Hepatocyte (in vitro differentiated cells): ENCODE data around the gene SELENOI. TPM values are rescaled to one million over a fixed set of nuclear protein-coding genes. Genes with fewer than 3 reads are reported as not detected.

Source experiments
- DNase-seq: peaks from one replicate; pipeline ENCODE4 v3.0.0-alpha.2; 2016; ENCODE audit warnings: low spot score
- H2AFZ ChIP-seq: fragments of 200-600 bp; sonication (generic); 2 replicates; pipeline ENCODE4 v1.6.0; 2016; ENCODE audit warnings: antibody characterized with exemption, mild to moderate bottlenecking
- H3K27ac ChIP-seq: fragments of 200-600 bp; sonication (generic); 2 replicates; pipeline ENCODE4 v1.5.1; 2016; ENCODE audit warnings: mild to moderate bottlenecking
- H3K27me3 ChIP-seq: fragments of 200-600 bp; sonication (generic); 2 replicates; pipeline ENCODE4 v1.6.1; 2016
- H3K36me3 ChIP-seq: fragments of 200-600 bp; sonication (generic); replicated peaks from 2 replicates; pipeline ENCODE4 v1.5.1; 2016; ENCODE audit warnings: low read depth; ENCODE audit not compliant: insufficient read depth
- H3K4me1 ChIP-seq: fragments of 200-600 bp; sonication (generic); 2 replicates; pipeline ENCODE4 v1.5.1; 2016; ENCODE audit warnings: mild to moderate bottlenecking, moderate library complexity; ENCODE audit not compliant: insufficient read depth
- H3K4me2 ChIP-seq: fragments of 200-600 bp; sonication (generic); 2 replicates; pipeline ENCODE4 v1.6.0; 2016
- H3K4me3 ChIP-seq: fragments of 200-600 bp; sonication (generic); 2 replicates; pipeline ENCODE4 v1.5.1; 2016; ENCODE audit warnings: mild to moderate bottlenecking
- H3K79me2 ChIP-seq: fragments of 200-600 bp; sonication (generic); 2 replicates; pipeline ENCODE4 v1.6.0; 2017; ENCODE audit warnings: mild to moderate bottlenecking
- H3K9me2 ChIP-seq: fragments of 200-600 bp; sonication (generic); replicated peaks from 2 replicates; pipeline ENCODE4 v1.6.0; 2017; ENCODE audit warnings: mild to moderate bottlenecking; ENCODE audit not compliant: insufficient read depth
- H3K9me3 ChIP-seq: fragments of 200-600 bp; sonication (generic); 2 replicates; pipeline ENCODE4 v1.5.1; 2016; ENCODE audit warnings: low read depth, mild to moderate bottlenecking
- H4K20me1 ChIP-seq: fragments of 200-600 bp; sonication (generic); 2 replicates; pipeline ENCODE4 v1.6.0; 2016; ENCODE audit warnings: mild to moderate bottlenecking; ENCODE audit not compliant: insufficient read depth, poor library complexity, severe bottlenecking
- EZH2 ChIP-seq: fragments of 200-600 bp; sonication (generic); IDR thresholded peaks from 2 replicates; pipeline ENCODE4 v1.6.1; 2016; ENCODE audit warnings: antibody characterized with exemption, mild to moderate bottlenecking, borderline replicate concordance
- EZH2phosphoT487 ChIP-seq: fragments of 200-600 bp; sonication (generic); IDR thresholded peaks from one replicate; pipeline ENCODE4 v1.6.1; 2018; ENCODE audit warnings: antibody characterized with exemption, mild to moderate bottlenecking, low read depth, moderate library complexity; ENCODE audit not compliant: unreplicated experiment, severe bottlenecking
- WGBS: methylation state at CpG from one replicate; pipeline ENCODE4 v1.1.6; 2016; ENCODE audit warnings: low lambda C conversion rate; ENCODE audit errors: missing lambda C conversion rate; 5-methylcytosine and 5-hydroxymethylcytosine counted together
- polyA plus RNA-seq: library from polyadenylated mRNA; unstranded; fragments of >200 nt; fragmentation: Nextera tagmentation; extraction: Ambion mirVana; gene quantifications from 2 replicates; pipeline ENCODE4 v1.2.1, GENCODE V29; 2016
- total RNA-seq: library from RNA; depleted of rRNA; stranded (reverse); fragments of >200 nt; gene quantifications from 2 replicates; pipeline ENCODE4 v1.2.3, GENCODE V29; 2014
- TF ChIP-seq, protein P1 (sequence below): fragments of 200-600 bp; sonication (generic); IDR thresholded peaks from 2 replicates; pipeline ENCODE4 v1.5.1; 2016; ENCODE audit warnings: antibody characterized with exemption, mild to moderate bottlenecking; ENCODE audit not compliant: poor library complexity

SELENOI gene
- total and polyA plus RNA-seq, 2 experiments from 2014 or later = 6.4 to 34.4 TPM

DNA sequence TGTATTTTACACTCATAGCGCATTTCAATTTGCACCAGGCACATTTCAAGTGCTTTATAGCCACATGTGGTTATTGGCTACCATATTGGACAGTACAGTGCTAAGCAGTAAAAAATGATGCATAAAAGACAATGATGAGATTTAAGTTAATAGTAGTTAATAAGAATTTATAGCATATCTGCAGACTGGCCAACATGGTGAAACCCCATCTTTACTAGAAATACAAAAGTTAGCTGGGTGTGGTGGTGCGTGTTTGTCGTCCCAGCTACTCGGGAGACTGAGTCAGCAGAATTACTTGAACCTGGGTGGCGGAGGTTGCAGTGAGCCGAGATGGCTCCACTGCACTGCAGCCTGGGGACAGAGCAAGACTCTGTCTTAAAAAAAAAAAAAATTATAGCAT lies 65.5 kb downstream of the SELENOI start:
- Histone ChIP-seq H3K79me2 (no peaks in the 10 kb centered on the region), H3K36me3 (no peaks in the 10 kb centered on the region), H3K9me3 (no peaks in the 10 kb centered on the region), H3K27ac (no peak overlapping the region), H3K4me1 (no peaks in the 10 kb centered on the region), H3K9me2 (no peaks in the 10 kb centered on the region), H3K4me2 (peak overlapping the region; percentile 57), H3K4me3 (no peak overlapping the region), H2AFZ (no peak overlapping the region), H4K20me1 (no peaks in the 10 kb centered on the region), H3K27me3 (no peaks in the 10 kb centered on the region)
- no peak for TF ChIP-seq EZH2phosphoT487
- no peak for TF ChIP-seq EZH2
- TF ChIP-seq, protein P1, sequence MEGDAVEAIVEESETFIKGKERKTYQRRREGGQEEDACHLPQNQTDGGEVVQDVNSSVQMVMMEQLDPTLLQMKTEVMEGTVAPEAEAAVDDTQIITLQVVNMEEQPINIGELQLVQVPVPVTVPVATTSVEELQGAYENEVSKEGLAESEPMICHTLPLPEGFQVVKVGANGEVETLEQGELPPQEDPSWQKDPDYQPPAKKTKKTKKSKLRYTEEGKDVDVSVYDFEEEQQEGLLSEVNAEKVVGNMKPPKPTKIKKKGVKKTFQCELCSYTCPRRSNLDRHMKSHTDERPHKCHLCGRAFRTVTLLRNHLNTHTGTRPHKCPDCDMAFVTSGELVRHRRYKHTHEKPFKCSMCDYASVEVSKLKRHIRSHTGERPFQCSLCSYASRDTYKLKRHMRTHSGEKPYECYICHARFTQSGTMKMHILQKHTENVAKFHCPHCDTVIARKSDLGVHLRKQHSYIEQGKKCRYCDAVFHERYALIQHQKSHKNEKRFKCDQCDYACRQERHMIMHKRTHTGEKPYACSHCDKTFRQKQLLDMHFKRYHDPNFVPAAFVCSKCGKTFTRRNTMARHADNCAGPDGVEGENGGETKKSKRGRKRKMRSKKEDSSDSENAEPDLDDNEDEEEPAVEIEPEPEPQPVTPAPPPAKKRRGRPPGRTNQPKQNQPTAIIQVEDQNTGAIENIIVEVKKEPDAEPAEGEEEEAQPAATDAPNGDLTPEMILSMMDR = no peak
- 91% methylated on average over 6 of the region's 6 CpGs for WGBS
- no peak for DNase-seq

DNA sequence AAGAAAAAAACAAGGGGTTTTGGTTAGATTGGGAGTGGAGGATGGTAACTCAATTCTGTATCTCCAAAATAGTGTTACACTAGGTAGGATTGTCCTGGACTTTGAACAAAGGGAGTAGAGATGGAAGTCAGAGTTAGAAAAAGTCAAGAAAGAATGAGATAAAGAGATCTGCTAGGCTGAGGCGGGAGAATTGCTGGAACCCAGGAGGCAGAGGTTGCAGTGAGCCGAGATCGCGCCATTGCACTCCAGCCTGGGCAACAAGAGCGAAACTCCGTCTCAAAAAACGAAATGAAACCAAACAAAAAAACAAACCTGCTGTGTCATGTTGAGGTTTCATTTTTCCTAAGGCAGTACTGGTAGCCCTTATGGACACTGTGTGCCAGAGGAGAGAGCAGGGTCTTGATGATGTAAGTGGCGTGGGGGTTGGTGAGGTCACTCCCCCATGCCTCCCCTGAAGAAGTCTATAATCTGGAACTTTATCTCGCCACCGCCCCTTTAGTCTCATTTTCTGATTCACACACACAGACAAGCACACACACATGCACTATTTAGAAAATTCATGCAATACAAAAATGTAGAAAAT lies 66.2 kb downstream of the SELENOI start:
- Histone ChIP-seq H3K4me3 (no peak overlapping the region), H3K27me3 (no peaks in the 10 kb centered on the region), H3K4me2 (peak overlapping the region; percentile 57), H3K36me3 (no peaks in the 10 kb centered on the region), H3K9me3 (no peaks in the 10 kb centered on the region), H3K79me2 (no peaks in the 10 kb centered on the region), H2AFZ (no peak overlapping the region), H4K20me1 (no peaks in the 10 kb centered on the region), H3K4me1 (no peaks in the 10 kb centered on the region), H3K9me2 (no peaks in the 10 kb centered on the region), H3K27ac (peak overlapping the region; percentile 41)
- TF ChIP-seq, protein P1 = no peak
- TF ChIP-seq EZH2phosphoT487 = no peak
- no peak for TF ChIP-seq EZH2
- WGBS = 76% methylated on average over 10 of the region's 10 CpGs
- DNase-seq = no peak

DNA sequence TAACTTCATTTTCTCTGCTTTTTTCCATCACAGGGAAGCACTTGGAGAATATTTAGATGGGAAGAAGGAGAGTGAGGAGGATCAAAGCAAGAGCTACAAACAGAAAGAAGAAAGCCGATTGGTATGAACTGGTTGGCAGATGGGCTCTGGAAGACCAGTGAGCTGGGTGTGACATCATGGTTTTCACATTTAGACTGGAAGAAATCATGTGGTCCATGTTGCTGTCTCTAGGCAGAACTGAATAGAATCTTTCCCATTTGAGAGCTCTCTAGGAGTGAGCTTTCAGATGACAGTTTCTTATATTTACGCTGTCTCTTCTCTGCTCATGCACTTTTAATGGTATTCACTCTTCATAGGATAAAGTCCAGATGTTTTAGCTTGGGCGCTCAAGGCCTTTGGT lies 68.4 kb downstream of the SELENOI start:
- Histone ChIP-seq H3K27me3 (no peaks in the 10 kb centered on the region), H3K4me3 (no peak overlapping the region), H3K9me3 (no peaks in the 10 kb centered on the region), H3K4me1 (no peaks in the 10 kb centered on the region), H4K20me1 (no peaks in the 10 kb centered on the region), H3K27ac (no peak overlapping the region), H3K4me2 (no peak overlapping the region), H3K9me2 (no peaks in the 10 kb centered on the region), H2AFZ (no peak overlapping the region), H3K79me2 (no peaks in the 10 kb centered on the region), H3K36me3 (no peaks in the 10 kb centered on the region)
- WGBS = 85% methylated on average over 3 of the region's 3 CpGs
- TF ChIP-seq, protein P1 = no peak
- TF ChIP-seq EZH2 = no peak
- no peak for TF ChIP-seq EZH2phosphoT487
- DNase-seq = no peak
